HL-60/S4 treated with phorbol 12-myristate 13-acetate at 8.2 ng/mL for 4 days and 3 days (cell line): ENCODE measurements around the gene RAB40AL.
"Not testable (repeated sequence)": the region's sequence is repeated elsewhere in the genome, so short reads cannot be mapped to it uniquely, and the experiment has no call there.

Experiments used
- in situ Hi-C: fragments of 300-500 bp; cut with MboI; formaldehyde crosslinking; loops from 2 replicates; pipeline ENCODE4 v1.15.0; 2022; ENCODE audit warnings: low sequenced_read_pairs

Gene RAB40AL

GRCh38 chrX:102936972-102937371 is at the start of gene RAB40AL:
Gene RAB40AL, plus strand, starts transcription at chrX:102937272. Its CDS starts 47 bp downstream, at chrX:102937319.
- in situ Hi-C loops, result not testable (repeated sequence)

GRCh38 chrX:102887687-102888086 is 49.4 kb upstream of the RAB40AL start:
- in situ Hi-C loops, result no loop called here

GRCh38 chrX:102892103-102892502 is 45.0 kb upstream of the RAB40AL start:
- in situ Hi-C loops, result no loop called here

GRCh38 chrX:102899940-102900916 is 36.8 kb upstream of the RAB40AL start:
- in situ Hi-C loops, result no loop called here

DNA sequence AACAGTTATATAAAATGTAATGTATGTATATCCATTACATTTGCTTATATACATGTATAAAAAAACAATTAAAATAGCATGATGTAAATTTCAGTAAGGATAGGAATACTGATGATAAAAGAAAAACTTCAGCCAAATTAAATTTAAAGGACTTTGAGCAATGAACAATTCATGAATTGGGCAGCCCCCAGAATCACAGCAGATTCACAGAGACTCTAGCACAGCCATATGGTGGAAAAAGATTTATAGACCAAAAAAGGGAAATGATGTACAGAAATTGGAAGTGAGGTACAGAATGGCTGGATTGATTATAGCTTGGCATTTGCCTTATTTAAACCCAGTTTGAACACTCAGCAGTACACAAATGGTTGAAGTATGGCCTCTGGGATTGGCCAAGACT is 34.7 kb upstream of the RAB40AL start:
- in situ Hi-C loops, result no loop called here

- in situ Hi-C loops, result no loop called here
Measured at GRCh38 chrX:102930990-102931756, 5.9 kb upstream of the RAB40AL start.

GRCh38 chrX:102934624-102935023 is 2.4 kb upstream of the RAB40AL start:
- in situ Hi-C loops, result no loop called here

- in situ Hi-C loops, result loop anchor here (25.0 kb wide), 1 partner anchor 211 kb away; no protein-coding TSS in a partner anchor
Measured at GRCh38 chrX:102950908-102951866, 14.1 kb downstream of the RAB40AL start.

GRCh38 chrX:102957751-102958150 is 20.7 kb downstream of the RAB40AL start:
- in situ Hi-C loops, result loop anchor here (25.0 kb wide), 1 partner anchor 205 kb away; no protein-coding TSS in a partner anchor

DNA sequence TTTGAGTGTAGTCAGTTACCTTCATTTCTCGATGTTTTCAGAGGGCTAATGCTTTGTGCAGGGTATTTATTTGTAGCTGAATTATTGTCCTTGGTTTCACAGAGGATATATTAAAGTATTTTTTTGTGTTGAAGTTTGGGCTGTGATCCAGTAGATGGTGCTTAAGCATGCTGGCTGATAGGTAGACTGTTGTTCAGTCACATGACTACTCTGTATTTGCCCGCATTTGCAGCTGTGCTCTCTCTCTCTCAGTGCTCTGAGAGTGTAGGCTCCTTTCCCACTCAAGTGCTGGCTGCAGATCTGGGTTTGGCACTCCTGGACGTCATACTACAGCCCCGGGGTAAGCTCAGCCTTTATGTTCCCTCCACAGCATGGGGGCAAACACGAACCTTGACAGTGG is 21.7 kb downstream of the RAB40AL start:
- in situ Hi-C loops, result loop anchor here (25.0 kb wide), 1 partner anchor 204 kb away; no protein-coding TSS in a partner anchor

DNA sequence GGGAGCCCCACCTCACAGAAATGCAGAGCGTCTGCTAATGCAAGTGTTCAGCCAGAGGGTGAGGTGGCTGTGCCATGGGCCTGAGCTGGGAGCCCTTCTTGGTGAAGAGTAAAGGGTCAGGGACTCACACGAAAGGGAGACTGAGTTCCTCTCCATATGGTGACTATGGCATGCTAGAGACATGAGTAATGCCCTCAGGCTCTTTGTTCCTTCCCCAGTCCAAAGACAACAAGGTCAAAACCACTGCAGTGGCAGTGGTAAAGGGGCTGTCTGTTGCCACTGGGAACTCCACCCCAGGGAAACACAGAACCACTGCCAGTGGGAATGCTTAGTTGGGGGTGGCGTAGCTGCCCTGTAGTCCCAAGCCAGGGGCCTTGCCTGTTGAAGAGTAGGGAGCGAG is 22.4 kb downstream of the RAB40AL start:
- in situ Hi-C loops, result loop anchor here (25.0 kb wide), 1 partner anchor 203 kb away; no protein-coding TSS in a partner anchor

DNA sequence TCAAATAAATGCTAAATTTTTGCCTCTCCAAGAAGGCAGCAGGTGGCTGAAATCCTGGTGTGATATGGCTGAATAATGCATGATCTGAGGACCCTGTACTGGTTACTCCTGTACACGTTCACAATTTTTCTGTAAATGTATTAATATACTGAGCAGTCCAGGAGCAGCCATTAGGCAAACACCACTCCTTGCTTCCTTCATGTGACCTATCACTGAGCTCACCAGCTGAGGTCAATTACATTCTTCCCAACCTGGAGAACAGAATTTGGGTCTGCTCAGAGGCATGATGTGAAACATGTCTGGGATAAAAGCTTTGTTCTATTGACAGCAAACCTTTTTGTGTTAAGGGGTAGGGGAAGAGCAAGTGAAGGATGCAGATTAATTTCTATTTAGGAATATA is 26.9 kb downstream of the RAB40AL start:
- in situ Hi-C loops, result loop anchor here (25.0 kb wide), 1 partner anchor 198 kb away; no protein-coding TSS in a partner anchor

DNA sequence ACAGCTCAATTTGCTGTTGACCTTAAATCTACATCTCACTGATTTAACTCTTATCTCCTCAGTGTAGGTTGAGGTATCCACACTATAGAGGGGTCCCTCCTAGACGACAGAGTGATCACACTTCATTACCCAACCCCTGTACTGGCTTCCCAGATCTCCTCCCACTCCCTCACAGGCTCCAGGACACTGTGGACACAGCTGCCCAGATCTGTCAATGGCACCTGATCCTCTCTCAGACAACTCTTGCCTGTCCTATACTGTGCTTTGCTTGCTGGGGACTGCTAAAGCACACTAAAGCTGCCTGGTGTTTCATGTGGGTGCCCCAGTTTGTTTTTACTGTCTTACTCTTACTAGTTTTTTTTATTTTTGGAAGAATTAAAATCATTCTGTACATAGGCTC is 27.9 kb downstream of the RAB40AL start:
- in situ Hi-C loops, result loop anchor here (25.0 kb wide), 1 partner anchor 197 kb away; no protein-coding TSS in a partner anchor

- in situ Hi-C loops, result loop anchor here (25.0 kb wide), 1 partner anchor 196 kb away; no protein-coding TSS in a partner anchor
Measured at GRCh38 chrX:102966701-102967100, 29.6 kb downstream of the RAB40AL start.

- in situ Hi-C loops, result loop anchor here (25.0 kb wide), 1 partner anchor 194 kb away; no protein-coding TSS in a partner anchor
Measured at GRCh38 chrX:102968216-102968615, 31.1 kb downstream of the RAB40AL start.

- in situ Hi-C loops, result loop anchor here (25.0 kb wide), 1 partner anchor 191 kb away; no protein-coding TSS in a partner anchor
Measured at GRCh38 chrX:102971536-102971935, 34.5 kb downstream of the RAB40AL start.

- in situ Hi-C loops, result no loop called here
Measured at GRCh38 chrX:102975016-102975415, 37.9 kb downstream of the RAB40AL start.

DNA sequence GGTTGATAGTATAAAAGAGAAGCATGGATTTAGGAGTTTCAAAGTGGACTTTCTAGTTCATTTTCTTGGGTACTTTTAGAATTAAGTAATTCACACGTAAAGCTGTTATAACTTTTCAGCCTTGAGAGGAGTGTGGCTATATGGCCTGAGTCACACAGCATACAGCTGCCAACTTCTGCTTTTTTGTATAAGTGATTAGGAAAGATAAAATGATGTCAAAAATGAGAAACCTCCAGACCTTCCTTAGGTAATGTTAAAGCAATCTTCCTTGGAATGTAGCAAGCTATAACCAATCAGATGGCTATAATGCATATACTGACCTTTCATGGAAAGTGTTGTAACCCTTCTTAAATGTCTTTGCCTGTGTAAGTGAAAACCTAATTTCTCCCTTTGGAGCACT is 39.2 kb downstream of the RAB40AL start:
- in situ Hi-C loops, result no loop called here

DNA sequence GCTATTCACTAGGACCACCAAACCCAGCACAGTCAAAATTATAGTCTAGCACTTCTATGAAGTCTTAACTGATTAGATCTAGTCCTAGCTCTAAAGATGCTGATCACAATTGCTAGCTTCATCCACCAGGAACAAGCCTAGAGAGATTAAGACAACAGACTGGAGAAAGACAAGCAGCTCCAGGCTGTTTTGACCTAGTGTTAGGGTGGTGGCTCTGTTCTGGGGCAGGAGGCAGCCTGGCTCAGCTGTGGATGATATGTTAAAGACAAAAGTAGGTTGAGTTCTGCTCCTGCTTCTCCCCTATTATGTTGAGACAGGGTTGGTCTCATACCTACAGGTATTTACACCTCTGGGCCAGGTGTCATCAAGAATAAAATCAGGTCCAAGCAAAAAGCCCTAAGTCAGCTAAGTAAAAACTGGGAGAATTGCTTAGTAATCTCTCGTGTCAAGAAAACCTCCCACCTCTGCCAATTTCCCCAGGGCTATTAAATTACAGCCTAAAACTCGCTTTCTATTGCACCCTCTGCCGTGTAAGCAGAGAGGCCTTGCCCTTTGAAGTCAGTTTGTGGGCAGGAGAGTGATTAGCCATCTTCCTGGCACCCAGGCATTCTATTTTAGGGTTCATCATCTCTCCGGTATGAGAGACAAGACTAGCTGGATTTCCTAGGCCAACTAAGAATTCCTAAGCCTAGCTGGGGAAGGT is 39.9 kb downstream of the RAB40AL start:
- in situ Hi-C loops, result no loop called here
